ENCODE measurements around the gene TBX15.

DNA sequence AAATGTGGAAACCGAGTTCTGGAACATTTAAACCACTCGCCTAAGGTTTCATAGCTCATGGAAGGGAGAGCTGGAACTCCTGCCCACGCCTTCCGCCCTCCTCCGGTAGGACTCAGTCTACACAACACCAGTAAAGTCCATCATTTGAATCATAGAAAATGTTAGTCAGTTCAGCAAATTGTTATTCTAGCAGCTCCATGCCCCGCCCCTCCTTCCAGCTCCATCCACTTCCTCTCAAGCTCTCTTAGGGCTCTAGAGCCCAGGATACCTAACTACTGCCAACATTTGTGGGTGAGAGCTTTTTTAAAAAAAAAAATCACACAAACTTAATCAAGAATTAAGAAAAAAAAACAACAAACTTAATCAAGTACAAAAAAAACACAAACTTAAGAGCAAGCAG, 121.8 kb downstream of the TBX15 start:
- TF ChIP-seq, protein P1, sequence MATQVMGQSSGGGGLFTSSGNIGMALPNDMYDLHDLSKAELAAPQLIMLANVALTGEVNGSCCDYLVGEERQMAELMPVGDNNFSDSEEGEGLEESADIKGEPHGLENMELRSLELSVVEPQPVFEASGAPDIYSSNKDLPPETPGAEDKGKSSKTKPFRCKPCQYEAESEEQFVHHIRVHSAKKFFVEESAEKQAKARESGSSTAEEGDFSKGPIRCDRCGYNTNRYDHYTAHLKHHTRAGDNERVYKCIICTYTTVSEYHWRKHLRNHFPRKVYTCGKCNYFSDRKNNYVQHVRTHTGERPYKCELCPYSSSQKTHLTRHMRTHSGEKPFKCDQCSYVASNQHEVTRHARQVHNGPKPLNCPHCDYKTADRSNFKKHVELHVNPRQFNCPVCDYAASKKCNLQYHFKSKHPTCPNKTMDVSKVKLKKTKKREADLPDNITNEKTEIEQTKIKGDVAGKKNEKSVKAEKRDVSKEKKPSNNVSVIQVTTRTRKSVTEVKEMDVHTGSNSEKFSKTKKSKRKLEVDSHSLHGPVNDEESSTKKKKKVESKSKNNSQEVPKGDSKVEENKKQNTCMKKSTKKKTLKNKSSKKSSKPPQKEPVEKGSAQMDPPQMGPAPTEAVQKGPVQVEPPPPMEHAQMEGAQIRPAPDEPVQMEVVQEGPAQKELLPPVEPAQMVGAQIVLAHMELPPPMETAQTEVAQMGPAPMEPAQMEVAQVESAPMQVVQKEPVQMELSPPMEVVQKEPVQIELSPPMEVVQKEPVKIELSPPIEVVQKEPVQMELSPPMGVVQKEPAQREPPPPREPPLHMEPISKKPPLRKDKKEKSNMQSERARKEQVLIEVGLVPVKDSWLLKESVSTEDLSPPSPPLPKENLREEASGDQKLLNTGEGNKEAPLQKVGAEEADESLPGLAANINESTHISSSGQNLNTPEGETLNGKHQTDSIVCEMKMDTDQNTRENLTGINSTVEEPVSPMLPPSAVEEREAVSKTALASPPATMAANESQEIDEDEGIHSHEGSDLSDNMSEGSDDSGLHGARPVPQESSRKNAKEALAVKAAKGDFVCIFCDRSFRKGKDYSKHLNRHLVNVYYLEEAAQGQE (IDR thresholded peaks at IDR 0.05; ENCODE audit: insufficient read depth in 1 of 2, low read depth in 2 of 2, low read length in 2 of 2): no peak
- TF ChIP-seq POLR2AphosphoS5 (IDR thresholded peaks at IDR 0.05; ENCODE audit: low read depth, low read length): no peak
- TF ChIP-seq TAF1 (IDR thresholded peaks at IDR 0.05; ENCODE audit: borderline replicate concordance, insufficient read depth, low read length): no peak

Data from PFSK-1 (cell line).